GM21717 (cell line): ENCODE results near the gene AHRR.
A peak's percentile ranks its signal among the peaks of the same experiment; 100 is the strongest.
"Not testable (repeated sequence)": the region's sequence is repeated elsewhere in the genome, so short reads cannot be mapped to it uniquely, and the experiment has no call there.

Experiments used
- ATAC-seq: cut with Tn5 transposase; IDR thresholded peaks from one replicate; pipeline ENCODE4 v1.9.1; 2021; ENCODE audit warnings: mild to moderate bottlenecking, moderate library complexity; ENCODE audit not compliant: unreplicated experiment

The AHRR gene

GRCh38 chr5:362978-363765 lies 41.7 kb downstream of the AHRR start:
- no peak for ATAC-seq

GRCh38 chr5:364497-364896 lies 43.0 kb downstream of the AHRR start:
- ATAC-seq = no peak

- ATAC-seq = no peak
Observed at GRCh38 chr5:366541-367357, 45.2 kb downstream of the AHRR start.

DNA sequence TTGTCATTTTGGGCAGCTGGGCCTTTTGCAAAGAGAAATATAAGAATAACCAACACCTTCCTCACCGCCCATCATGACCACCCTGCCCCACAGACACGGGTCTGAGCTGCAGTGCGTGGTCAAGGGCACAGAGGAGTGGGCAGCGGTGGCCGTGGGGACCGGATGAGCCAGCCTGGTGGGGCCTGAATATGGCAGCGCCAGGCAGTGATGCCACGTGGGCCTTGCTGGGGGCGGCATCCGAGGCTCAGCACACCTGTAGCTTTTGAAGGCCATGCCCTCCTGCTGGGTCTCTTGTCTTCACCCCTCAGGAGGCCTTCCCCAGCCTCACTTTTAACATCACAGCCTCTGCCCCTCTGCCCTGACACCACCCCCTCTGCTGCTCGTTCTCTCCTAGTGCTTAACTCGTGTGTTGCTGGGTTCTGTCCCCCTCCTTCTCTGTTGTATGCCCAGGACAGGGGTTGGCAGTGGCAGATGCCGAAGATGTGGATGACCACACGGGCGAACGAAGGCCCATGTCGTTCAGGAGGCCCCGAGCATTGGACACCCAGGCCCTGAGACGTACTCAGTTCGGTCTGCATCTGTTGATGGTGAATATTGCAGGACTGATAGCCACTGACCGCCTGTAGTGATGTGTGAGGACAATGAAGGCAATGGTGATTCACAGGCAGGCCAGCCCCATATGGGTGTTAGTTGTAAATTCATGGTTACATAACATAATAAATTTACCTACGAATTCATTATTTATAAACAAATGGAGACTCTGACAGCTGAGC lies 46.0 kb downstream of the AHRR start:
- ATAC-seq = no peak

DNA sequence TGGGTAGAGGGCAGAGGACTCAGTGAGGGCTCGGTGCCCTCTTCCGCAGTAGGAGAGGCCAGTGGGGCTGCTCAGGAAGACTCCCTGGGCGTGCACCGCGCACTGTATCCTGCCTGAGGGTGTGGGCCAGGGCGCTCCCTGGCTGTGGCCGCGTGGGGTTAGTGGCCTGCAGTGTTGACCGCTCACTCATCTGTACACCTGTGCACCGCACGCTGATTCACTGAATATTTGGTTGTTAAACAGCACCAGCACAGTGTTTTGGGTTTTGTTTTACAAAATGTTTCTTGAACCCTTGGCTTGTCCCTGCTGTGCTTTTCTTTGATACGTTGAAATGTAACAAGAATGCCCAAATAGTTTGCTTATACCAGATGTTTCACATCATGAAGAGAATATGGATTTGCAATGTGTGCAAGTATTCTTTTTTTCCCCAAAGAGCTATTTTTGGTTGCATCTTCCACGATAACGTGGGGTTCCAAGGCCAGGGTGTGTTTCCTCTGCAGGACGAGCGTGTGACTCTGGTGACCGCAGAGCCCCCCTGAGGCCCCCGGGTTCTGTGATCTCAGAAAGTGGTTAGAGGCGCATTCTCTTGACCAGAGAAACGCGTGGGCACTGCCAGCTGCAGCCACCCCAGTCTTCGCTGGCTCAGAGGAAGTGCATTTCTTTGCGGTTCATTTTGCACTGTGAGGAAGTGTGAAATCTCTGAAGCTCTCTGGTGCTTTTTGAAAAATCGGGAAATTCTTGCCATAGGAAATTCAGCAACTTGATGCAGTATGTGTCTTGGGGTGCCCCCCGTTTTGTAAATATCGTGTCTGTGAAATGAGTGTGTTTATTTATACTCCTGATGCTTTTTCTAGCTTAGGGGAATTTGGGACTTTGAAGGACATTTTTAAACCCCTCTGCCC lies 46.9 kb downstream of the AHRR start:
- ATAC-seq = peak; percentile 39

DNA sequence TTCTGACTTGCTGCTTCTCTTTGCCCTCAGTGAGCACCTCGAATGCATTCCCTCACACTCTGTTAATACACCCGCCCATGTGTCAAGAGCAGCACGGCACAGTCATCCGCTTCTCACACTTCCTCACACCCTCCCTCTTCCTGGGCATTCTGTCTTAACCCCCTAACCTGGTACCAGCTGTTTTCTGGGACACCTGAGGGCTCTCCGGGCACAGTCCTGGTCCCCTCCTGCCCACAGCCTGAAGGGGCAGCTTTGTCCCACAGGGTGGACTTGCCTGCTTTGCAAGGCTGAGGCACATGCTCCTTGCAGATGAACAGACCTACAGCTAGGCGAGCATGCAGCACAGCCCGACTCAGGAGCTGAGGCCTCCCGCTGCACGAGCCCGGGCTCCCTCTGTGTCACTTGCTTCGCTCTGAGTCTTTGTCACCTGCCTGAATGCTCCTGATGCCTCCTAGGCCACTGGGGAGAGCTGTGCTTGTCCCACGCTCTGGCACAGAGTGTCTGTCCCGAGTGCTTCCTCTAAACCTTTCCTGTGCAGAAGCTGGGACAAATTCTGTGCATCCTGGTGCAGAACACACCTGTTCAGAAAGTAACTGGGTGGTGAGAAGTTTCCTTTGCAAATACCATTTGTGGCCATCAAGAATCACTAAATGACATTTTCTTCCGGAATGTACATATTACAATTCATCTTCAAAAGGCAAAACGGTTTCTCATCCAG lies 47.8 kb downstream of the AHRR start:
- ATAC-seq = peak; percentile 32

GRCh38 chr5:369869-370236 lies 48.3 kb downstream of the AHRR start:
- ATAC-seq = not testable (repeated sequence)

DNA sequence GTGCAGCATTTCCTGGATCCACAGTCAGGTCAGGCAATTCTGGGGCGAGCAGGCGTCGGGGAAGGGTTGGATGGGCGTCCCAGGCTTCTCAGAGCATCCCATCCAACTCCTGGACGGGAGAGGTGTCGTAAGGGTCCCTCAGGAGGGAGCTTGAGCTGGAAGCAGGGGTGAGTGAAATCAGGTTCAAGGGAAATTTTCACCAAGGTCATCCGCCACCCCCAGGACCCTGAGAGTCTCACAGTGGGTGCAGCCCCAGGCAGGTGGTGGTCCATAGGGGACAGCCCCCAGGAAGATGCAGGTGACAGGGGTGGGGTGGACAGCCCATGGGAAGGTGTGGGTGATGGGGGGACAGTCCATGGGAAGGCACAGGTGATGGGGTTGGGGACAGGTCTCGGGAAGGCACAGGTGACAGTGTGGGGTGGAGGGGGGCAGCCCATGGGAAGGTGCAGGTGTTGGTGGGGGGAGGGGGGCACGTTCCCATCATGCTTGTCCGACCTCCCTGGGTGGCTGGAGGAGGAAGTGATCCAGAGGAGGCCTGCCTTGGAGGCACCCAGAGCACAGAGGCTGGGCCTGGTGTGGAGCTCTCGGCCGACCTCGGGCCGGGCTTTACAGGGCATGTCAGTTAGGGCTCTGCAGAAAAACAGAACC lies 48.9 kb downstream of the AHRR start:
- ATAC-seq = no peak

GRCh38 chr5:370959-371810 lies 49.7 kb downstream of the AHRR start:
- ATAC-seq = no peak

DNA sequence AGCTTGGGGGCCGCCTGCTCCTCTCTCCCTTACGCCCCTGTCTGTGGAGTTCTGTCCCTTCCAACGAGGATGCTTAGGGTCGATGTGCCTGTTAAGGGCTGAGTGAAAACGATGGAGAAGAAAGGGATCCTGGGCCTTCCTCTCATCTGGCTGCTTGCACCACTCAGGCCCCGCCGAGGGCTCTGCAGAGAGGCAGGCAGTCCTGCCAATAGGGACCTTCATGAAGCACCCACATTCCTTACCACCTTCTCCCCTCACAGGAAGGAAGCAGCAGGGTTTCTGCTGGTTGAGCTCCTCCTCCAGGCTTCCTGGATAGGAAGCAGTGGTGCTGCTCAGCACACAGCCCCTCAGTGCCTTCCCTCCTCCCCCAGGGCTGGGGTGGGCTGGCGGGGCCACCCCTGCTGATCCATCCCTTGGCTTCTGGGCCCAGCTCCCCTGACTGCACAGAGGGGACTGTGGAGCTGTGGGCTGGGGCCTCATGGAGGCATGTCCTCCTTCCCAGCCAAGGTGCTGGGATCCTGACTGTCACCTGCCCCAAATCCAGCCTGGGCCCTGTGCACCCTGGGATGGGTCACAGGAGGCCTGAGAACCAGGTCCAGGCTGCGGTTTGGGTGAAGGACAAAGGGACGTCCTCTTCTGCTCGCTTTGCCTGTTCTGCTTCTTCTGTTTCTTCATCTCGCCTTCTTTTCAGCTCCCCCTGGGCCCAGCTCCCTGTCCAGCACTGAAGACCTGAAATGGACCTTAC lies 50.5 kb downstream of the AHRR start:
- ATAC-seq = no peak

- no peak for ATAC-seq
Observed at GRCh38 chr5:372556-372995, 51.1 kb downstream of the AHRR start.

GRCh38 chr5:372996-373709 lies 51.6 kb downstream of the AHRR start:
- no peak for ATAC-seq

- ATAC-seq = no peak
Observed at GRCh38 chr5:373710-374602, 52.4 kb downstream of the AHRR start.

DNA sequence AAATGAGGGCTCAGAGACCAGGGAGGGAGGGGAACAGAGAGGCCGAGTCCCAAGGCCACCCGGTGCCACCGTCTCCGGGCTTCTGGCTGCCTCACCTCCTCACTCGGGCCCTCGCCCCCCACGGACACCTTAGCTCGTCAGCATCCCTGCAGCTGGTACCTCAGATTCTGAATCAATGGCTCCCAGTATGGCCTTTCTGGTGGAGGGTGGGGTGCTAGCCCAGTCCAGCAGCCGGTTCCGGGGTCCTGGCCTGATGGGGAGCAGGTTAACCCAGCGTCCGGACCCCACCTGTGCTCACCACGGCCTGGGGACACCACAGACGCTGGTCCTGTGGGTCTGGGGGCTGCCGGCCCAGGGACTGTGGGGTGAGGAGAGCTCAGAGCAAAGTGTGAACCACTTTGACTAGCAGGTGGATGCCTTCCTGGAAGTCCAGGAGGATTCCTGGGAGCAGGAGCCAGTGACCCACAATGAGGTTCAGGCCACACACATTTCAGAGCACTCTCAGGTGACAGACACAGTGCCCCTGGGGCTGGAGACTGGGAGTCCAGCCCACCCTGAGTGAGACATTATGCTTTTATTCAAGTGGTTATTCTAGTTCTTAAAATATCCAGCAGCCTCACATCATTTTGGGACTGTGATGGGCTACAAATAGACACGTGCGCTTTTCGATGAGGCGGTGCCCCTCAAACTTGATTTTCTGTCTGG lies 53.3 kb downstream of the AHRR start:
- no peak for ATAC-seq

- ATAC-seq = no peak
Observed at GRCh38 chr5:375336-375920, 53.9 kb downstream of the AHRR start.
